HepG2 (cell line): Measurements from ENCODE around the gene FOXA3. TPM values are rescaled to one million over a fixed set of nuclear protein-coding genes. Genes with fewer than 3 reads are reported as not detected.
A peak's percentile ranks its signal among the peaks of the same experiment; 100 is the strongest.

Source experiments
- ATAC-seq: fragments of 200-7000 bp; cut with Tn5 transposase; 3 replicates; pipeline ENCODE4 v1.9.1; 2020; ENCODE audit warnings: mild to moderate bottlenecking, moderate library complexity
- BruUV-seq: library from RNA; stranded (reverse); fragments of 400-500 nt; replicated peaks from 2 replicates; lab custom pipeline; 2021; lab: Mats Ljungman, UMichigan
- CTCF ChIA-PET: fragments of 300-600 bp; formaldehyde crosslinking; extraction: SDS; loops from one replicate; lab custom pipeline; 2021; ENCODE audit warnings: low total read pairs, inconsistent platforms, low intra/inter-chr PET ratio; lab: Yijun Ruan, JAX
- POLR2A ChIA-PET: fragments of 350-600 bp; sonication (Branson Sonifier 250); formaldehyde crosslinking; loops from one replicate; lab custom pipeline; 2020; ENCODE audit warnings: antibody characterized with exemption, inconsistent platforms; lab: Yijun Ruan, JAX
- DNase-seq: peaks from one replicate; pipeline ENCODE4 v3.0.0-alpha.2; 2015; ENCODE audit warnings: low spot score
- FAIRE-seq: peaks from 3 replicates; lab custom pipeline; 2011; peaks lifted over from hg19 to GRCh38; lab: Jason Lieb, UNC
- H2AFZ ChIP-seq: one replicate; pipeline ENCODE4 v1.6.1; 2011; ENCODE audit warnings: low read length, inconsistent platforms
- H3K27ac ChIP-seq: fragments of 300-600 bp; 3 replicates; pipeline ENCODE4 v1.8.0; 2011; ENCODE audit warnings: mixed run types, mild to moderate bottlenecking, mixed read lengths, low read length, inconsistent platforms; ENCODE audit not compliant: insufficient read depth; ENCODE audit errors: extremely low read length
- H3K27me3 ChIP-seq, 2 experiments: fragments of 200-600 bp in 1 of 2; 2 replicates in 1 of 2; 3 replicates in 1 of 2; pipeline versions ENCODE4 v1.6.0 to v1.8.0; 2011; ENCODE audit warnings: low read length in 2 of 2, mild to moderate bottlenecking in 2 of 2, moderate library complexity in 2 of 2, inconsistent platforms in 1 of 2; ENCODE audit not compliant: insufficient read depth in 2 of 2, control insufficient read depth in 1 of 2
- H3K36me3 ChIP-seq, 2 experiments: fragments of 200-600 bp in 1 of 2; replicated peaks in 1 of 2; 2 replicates in 1 of 2; 3 replicates in 1 of 2; pipeline versions ENCODE4 v1.5.1 to v1.8.0; 2011; ENCODE audit warnings: low read length in 2 of 2, inconsistent platforms in 1 of 2; ENCODE audit not compliant: insufficient read depth in 2 of 2, control insufficient read depth in 1 of 2
- H3K4me1 ChIP-seq: 2 replicates; pipeline ENCODE4 v1.5.1; 2012; ENCODE audit warnings: low read length, inconsistent platforms; ENCODE audit not compliant: insufficient read depth
- H3K4me2 ChIP-seq: 2 replicates; pipeline ENCODE4 v1.6.0; 2011; ENCODE audit warnings: low read depth, low read length, inconsistent platforms
- H3K4me3 ChIP-seq, 3 experiments: fragments of 200-600 bp in 1 of 3; sonication (generic), shearing (Covaris generic) in 1 of 3; replicated peaks in 1 of 3; 2 replicates each; pipeline ENCODE4 v1.5.1; 2011 to 2016; ENCODE audit warnings: low read length in 3 of 3, inconsistent platforms in 2 of 3, low read depth in 2 of 3, mild to moderate bottlenecking in 2 of 3, control low read depth in 1 of 3, mixed read lengths in 1 of 3; ENCODE audit not compliant: insufficient read depth in 1 of 3
- H3K79me2 ChIP-seq: one replicate; pipeline ENCODE4 v1.6.1; 2011; ENCODE audit warnings: low read length, inconsistent platforms; ENCODE audit not compliant: insufficient read depth
- H3K9ac ChIP-seq: 2 replicates; pipeline ENCODE4 v1.6.0; 2011; ENCODE audit warnings: mild to moderate bottlenecking, low read depth, low read length, inconsistent platforms; ENCODE audit not compliant: insufficient read depth
- H3K9me3 ChIP-seq: 2 replicates; pipeline ENCODE4 v1.5.1; 2012; ENCODE audit warnings: mild to moderate bottlenecking, low read length
- H4K20me1 ChIP-seq: 2 replicates; pipeline ENCODE4 v1.6.0; 2011; ENCODE audit warnings: inconsistent platforms, mild to moderate bottlenecking, low read length, moderate library complexity; ENCODE audit not compliant: insufficient read depth
- ELF1 ChIP-seq: sonication (generic); formaldehyde crosslinking; IDR thresholded peaks from 2 replicates; pipeline ENCODE4 v1.4.0; 2020; ENCODE audit warnings: missing genetic modification reagents
- PITX1 ChIP-seq: sonication (generic); formaldehyde crosslinking; IDR thresholded peaks from 2 replicates; pipeline ENCODE4 v1.5.1; 2020; ENCODE audit warnings: mild to moderate bottlenecking, missing genetic modification reagents
- RNF2 ChIP-seq: fragments of 450-650 bp; conservative IDR thresholded peaks from 2 replicates; pipeline ENCODE4 v1.6.1; 2016; ENCODE audit warnings: low read depth
- SAFB2 ChIP-seq: sonication (generic); formaldehyde crosslinking; IDR thresholded peaks from 2 replicates; pipeline ENCODE4 v1.5.1; 2020; ENCODE audit warnings: missing genetic modification reagents, low read depth, mild to moderate bottlenecking, borderline replicate concordance
- STAG1 ChIP-seq: sonication (generic); formaldehyde crosslinking; IDR thresholded peaks from 2 replicates; pipeline ENCODE4 v1.4.0; 2020; ENCODE audit warnings: missing genetic modification reagents
- SUZ12 ChIP-seq: fragments of 150-350 bp; IDR thresholded peaks from 2 replicates; pipeline ENCODE4 v1.6.1; 2014; ENCODE audit warnings: low read depth, low read length
- TARDBP ChIP-seq: sonication (generic); formaldehyde crosslinking; IDR thresholded peaks from 2 replicates; pipeline ENCODE4 v1.8.0; 2022; ENCODE audit warnings: mild to moderate bottlenecking, missing genetic modification reagents
- TEAD3 ChIP-seq: optimal IDR thresholded peaks from 2 replicates; pipeline ENCODE3; 2016; ENCODE audit warnings: borderline replicate concordance
- ZFP41 ChIP-seq: sonication (generic); formaldehyde crosslinking; IDR thresholded peaks from 2 replicates; pipeline ENCODE4 v1.4.0; 2020; ENCODE audit warnings: mild to moderate bottlenecking, missing genetic modification reagents, borderline replicate concordance
- ZNF543 ChIP-seq: sonication (generic); formaldehyde crosslinking; IDR thresholded peaks from 2 replicates; pipeline ENCODE4 v1.4.0; 2020; ENCODE audit warnings: mild to moderate bottlenecking, missing genetic modification reagents
- ZNF614 ChIP-seq: IDR thresholded peaks from 2 replicates; pipeline ENCODE4 v1.6.1; 2018; ENCODE audit warnings: missing biosample characterization, missing genetic modification reagents, inconsistent platforms, borderline replicate concordance
- WGBS: methylation state at CpG from one replicate; pipeline ENCODE4 v1.1.6; 2017; ENCODE audit warnings: low lambda C conversion rate; 5-methylcytosine and 5-hydroxymethylcytosine counted together
- in situ Hi-C: cut with HindIII; loops from 2 replicates; pipeline ENCODE4 v1.10.0; 2017; ENCODE audit warnings: low pct_unique_long_range_greater_than_20kb; ENCODE audit not compliant: extremely low pct_ligation_motif_present
- intact Hi-C: fragments of 100-400 bp; cut with micrococcal nuclease; formaldehyde crosslinking; loops from one replicate; pipeline ENCODE4 v1.10.0; 2022; ENCODE audit not compliant: unreplicated experiment
- polyA plus RNA-seq, 8 experiments: library from polyadenylated mRNA; depleted of rRNA in 3 of 8; stranded (reverse) in 7 of 8; unstranded in 1 of 8; fragments of >200 nt; fragmentation: Illumina TruSeq in 4 of 8; extraction: Trizol in 4 of 8; gene quantifications; 2 replicates each; pipeline versions ENCODE4 v1.2.1 to v1.2.3, GENCODE V29; 2011 to 2016; ENCODE audit warnings: low read depth in 4 of 8, missing spikeins in 1 of 8, mixed read lengths in 1 of 8; ENCODE audit not compliant: insufficient read depth in 1 of 8
- total RNA-seq, 5 experiments: library from RNA; depleted of rRNA; stranded (reverse); fragments of >200 nt; fragmentation: Illumina TruSeq; extraction: Trizol; gene quantifications; 2 replicates each; pipeline ENCODE4 v1.2.3, GENCODE V29; 2016; ENCODE audit warnings: low read depth in 1 of 5
- TF ChIP-seq, protein P1 (sequence below): sonication (generic); formaldehyde crosslinking; IDR thresholded peaks from 2 replicates; pipeline ENCODE4 v1.4.0; 2020; ENCODE audit warnings: missing genetic modification reagents, borderline replicate concordance
- TF ChIP-seq, protein P2 (sequence below): sonication (generic); formaldehyde crosslinking; IDR thresholded peaks from 2 replicates; pipeline ENCODE4 v1.5.0; 2020; ENCODE audit warnings: missing genetic modification reagents, mild to moderate bottlenecking, borderline replicate concordance

The FOXA3 gene
- total and polyA plus RNA-seq, 2 of the 13 experiments (the other 11 are each of a cell fraction or from before 2014, with no cell fraction given): 29.8 to 47.6 TPM

DNA sequence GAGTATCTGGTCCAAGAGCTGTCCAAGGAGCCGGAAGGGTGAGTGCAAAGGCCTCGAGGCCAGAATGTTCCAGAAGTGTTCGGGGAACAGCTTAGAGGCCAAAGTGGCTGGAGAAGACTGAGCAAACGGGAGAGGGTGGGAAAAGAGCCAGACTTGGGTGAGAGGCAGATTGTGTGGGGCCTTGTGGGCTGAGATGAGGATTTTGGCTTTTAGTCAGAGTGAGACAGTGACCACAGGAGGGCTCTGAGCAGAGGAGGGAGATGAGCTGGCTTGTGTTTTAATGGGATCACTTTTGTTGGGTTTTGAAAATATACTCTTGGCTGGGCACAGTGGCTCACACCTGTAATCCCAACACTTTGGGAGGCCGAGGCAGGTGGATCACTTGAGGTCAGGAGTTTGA lies 44.8 kb downstream of the FOXA3 start:
- H3K9me3 ChIP-seq: no peaks in the 10 kb centered on the region
- no peak overlapping the region for H3K9ac ChIP-seq
- FAIRE-seq (no peak), DNase-seq (no peak), ATAC-seq (no peak)
- H3K4me3 ChIP-seq: no peak overlapping the region
- 16% methylated on average over 5 of the region's 5 CpGs for WGBS
- in situ Hi-C loops: loop anchor here (10.0 kb wide), 1 partner anchor 166 kb away; no protein-coding TSS in a partner anchor
- intact Hi-C loops: no loop called here
- BruUV-seq: no TSS peak
- H4K20me1 ChIP-seq: no peaks in the 10 kb centered on the region
- no peak for TF ChIP-seq ZFP41 (CRISPR knock-in tag)
- no peak for TF ChIP-seq ZNF614 (CRISPR knock-in tag)
- TF ChIP-seq PITX1 (CRISPR knock-in tag): no peak
- TF ChIP-seq STAG1: peak; percentile 3; the same call in 1 of the 2 replicates
- TF ChIP-seq ZNF543 (CRISPR knock-in tag): no peak
- ChIA-PET POLR2A (interaction anchor here (1.2 kb wide), 1 partner anchor 45 kb away, joined by 3 read pairs; no protein-coding TSS in a partner anchor), CTCF (no interaction called here)
- H3K4me1 ChIP-seq: peaks cover 35% of the 10 kb centered on the region
- H2AFZ ChIP-seq: no peak overlapping the region
- no peak overlapping the region for H3K4me2 ChIP-seq
- no peaks in the 10 kb centered on the region for H3K79me2 ChIP-seq
- no peak overlapping the region for H3K27ac ChIP-seq
- peaks cover 0 to 3% of the 10 kb centered on the region in 2 experiments; a peak in 2 of 5 replicates for H3K27me3 ChIP-seq
- H3K36me3 ChIP-seq: no peaks in the 10 kb centered on the region

DNA sequence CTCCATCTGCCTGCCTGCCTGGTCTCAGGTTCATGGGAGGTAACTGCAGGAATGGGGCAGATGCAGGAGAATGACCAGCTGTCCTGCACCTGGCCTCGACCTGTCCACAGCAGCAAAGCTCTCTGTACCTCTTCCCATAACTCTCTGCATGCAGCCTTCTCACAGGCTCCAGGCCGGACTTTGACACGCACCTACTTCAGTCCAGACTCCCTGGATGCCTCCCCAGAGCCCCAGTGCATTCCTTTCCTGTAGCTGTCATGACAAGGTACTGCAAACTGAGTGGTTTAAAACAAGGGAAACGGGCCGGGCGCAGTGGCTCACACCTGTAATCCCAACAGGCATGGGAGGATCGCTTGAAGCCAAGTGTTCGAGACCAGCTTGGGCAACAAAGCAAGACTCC lies 47.2 kb downstream of the FOXA3 start:
- POLR2A ChIA-PET: interaction anchor here (1.1 to 1.4 kb wide), 2 partner anchors 8 to 16 kb away, joined by 6 to 7 read pairs; partner anchors contain the start of gene MYPOP
- in situ Hi-C loops: loop anchor here (10.0 kb wide), 1 partner anchor 94 kb away; no protein-coding TSS in a partner anchor
- CTCF ChIA-PET: no interaction called here
- TF ChIP-seq SUZ12 (no peak), SAFB2 (CRISPR knock-in tag) (no peak), ELF1 (CRISPR knock-in tag) (no peak), TEAD3 (CRISPR knock-in tag) (peak; percentile 83), RNF2 (0 out of 2 replicates have a peak, but pooled peaks have one; percentile 51), TARDBP (no peak)
- TF ChIP-seq, protein P1, sequence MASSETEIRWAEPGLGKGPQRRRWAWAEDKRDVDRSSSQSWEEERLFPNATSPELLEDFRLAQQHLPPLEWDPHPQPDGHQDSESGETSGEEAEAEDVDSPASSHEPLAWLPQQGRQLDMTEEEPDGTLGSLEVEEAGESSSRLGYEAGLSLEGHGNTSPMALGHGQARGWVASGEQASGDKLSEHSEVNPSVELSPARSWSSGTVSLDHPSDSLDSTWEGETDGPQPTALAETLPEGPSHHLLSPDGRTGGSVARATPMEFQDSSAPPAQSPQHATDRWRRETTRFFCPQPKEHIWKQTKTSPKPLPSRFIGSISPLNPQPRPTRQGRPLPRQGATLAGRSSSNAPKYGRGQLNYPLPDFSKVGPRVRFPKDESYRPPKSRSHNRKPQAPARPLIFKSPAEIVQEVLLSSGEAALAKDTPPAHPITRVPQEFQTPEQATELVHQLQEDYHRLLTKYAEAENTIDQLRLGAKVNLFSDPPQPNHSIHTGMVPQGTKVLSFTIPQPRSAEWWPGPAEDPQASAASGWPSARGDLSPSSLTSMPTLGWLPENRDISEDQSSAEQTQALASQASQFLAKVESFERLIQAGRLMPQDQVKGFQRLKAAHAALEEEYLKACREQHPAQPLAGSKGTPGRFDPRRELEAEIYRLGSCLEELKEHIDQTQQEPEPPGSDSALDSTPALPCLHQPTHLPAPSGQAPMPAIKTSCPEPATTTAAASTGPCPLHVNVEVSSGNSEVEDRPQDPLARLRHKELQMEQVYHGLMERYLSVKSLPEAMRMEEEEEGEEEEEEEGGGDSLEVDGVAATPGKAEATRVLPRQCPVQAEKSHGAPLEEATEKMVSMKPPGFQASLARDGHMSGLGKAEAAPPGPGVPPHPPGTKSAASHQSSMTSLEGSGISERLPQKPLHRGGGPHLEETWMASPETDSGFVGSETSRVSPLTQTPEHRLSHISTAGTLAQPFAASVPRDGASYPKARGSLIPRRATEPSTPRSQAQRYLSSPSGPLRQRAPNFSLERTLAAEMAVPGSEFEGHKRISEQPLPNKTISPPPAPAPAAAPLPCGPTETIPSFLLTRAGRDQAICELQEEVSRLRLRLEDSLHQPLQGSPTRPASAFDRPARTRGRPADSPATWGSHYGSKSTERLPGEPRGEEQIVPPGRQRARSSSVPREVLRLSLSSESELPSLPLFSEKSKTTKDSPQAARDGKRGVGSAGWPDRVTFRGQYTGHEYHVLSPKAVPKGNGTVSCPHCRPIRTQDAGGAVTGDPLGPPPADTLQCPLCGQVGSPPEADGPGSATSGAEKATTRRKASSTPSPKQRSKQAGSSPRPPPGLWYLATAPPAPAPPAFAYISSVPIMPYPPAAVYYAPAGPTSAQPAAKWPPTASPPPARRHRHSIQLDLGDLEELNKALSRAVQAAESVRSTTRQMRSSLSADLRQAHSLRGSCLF (CRISPR knock-in tag): no peak
- TF ChIP-seq, protein P2, sequence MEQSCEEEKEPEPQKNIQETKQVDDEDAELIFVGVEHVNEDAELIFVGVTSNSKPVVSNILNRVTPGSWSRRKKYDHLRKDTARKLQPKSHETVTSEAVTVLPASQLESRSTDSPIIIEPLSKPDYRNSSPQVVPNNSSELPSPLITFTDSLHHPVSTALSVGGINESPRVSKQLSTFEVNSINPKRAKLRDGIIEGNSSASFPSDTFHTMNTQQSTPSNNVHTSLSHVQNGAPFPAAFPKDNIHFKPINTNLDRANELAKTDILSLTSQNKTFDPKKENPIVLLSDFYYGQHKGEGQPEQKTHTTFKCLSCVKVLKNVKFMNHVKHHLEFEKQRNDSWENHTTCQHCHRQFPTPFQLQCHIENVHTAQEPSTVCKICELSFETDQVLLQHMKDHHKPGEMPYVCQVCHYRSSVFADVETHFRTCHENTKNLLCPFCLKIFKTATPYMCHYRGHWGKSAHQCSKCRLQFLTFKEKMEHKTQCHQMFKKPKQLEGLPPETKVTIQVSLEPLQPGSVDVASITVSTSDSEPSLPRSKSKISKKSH (CRISPR knock-in tag): 0 out of 2 replicates have a peak, but pooled peaks have one; percentile 38

More for the DNA sequence above, 47.2 kb downstream of the FOXA3 start:
- Histone ChIP-seq H4K20me1 (no peaks in the 10 kb centered on the region), H3K4me3 (no peak overlapping the region), H2AFZ (no peak overlapping the region), H3K79me2 (no peaks in the 10 kb centered on the region), H3K27ac (no peak overlapping the region), H3K4me2 (peak overlapping the region; percentile 53), H3K27me3 (no peaks in the 10 kb centered on the region; a peak in 1 of 5 replicates), H3K9ac (no peak overlapping the region), H3K4me1 (peaks cover 37% of the 10 kb centered on the region), H3K36me3 (no peaks in the 10 kb centered on the region), H3K9me3 (no peaks in the 10 kb centered on the region)
- ATAC-seq (peak; percentile 89), FAIRE-seq (peak; percentile 75), DNase-seq (peak; percentile 71)
- BruUV-seq: no TSS peak
- intact Hi-C loops: no loop called here
- WGBS: 7% methylated on average over 7 of the region's 8 CpGs
